Epithelial cell of esophagus (primary cell): ENCODE data around the gene MFSD12.
A peak's percentile ranks its signal among the peaks of the same experiment; 100 is the strongest.

Experiments
- DNase-seq: peaks from one replicate; pipeline ENCODE4 v3.0.0; 2010; ENCODE audit warnings: low read depth
- H3K4me3 ChIP-seq: 2 replicates; pipeline ENCODE4 v1.5.1; 2011; ENCODE audit warnings: mild to moderate bottlenecking, low read length, control low read depth
- TF ChIP-seq, protein P1 (sequence below): IDR thresholded peaks from 2 replicates; pipeline ENCODE4 v1.5.1; 2011; ENCODE audit warnings: low read depth, mild to moderate bottlenecking, low read length, control low read depth, inconsistent platforms; ENCODE audit not compliant: insufficient read depth; ENCODE audit errors: missing control alignments

MFSD12 gene

DNA sequence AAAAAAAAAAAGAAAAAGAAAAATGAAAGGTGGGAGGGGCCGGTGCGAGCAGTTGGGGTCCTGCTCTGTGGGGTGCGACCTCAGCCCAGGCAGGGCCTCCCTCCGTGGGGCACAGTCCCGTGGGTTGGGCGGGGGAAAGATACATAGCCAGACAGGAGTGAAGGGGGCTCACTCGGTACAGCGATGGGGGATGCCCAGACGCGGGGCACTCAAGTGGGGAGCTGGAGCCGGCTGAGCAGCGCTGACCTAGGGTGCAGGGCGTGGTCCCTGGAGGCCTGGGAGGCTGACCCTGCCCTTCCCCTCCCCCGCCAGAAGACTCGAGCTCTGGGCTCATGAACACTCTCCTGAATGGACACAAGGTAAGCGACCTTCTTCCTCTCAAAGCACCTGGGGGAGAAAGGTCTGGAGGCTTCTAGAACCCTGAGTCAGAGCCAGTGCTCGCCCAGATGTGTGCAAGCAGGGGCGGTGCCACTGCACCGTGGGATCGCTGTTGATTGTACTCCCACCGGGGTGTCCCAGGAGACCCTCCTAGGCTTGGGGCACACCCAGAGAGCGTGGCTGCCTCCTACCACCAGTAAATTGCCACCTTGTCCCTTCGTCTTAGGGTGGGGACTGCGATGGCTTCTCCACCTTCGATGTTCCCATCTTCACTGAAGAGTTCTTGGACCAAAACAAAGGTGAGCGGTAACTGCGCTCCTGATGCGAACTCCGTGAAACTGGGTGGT is 18.7 kb upstream of the MFSD12 start:
- TF ChIP-seq, protein P1, sequence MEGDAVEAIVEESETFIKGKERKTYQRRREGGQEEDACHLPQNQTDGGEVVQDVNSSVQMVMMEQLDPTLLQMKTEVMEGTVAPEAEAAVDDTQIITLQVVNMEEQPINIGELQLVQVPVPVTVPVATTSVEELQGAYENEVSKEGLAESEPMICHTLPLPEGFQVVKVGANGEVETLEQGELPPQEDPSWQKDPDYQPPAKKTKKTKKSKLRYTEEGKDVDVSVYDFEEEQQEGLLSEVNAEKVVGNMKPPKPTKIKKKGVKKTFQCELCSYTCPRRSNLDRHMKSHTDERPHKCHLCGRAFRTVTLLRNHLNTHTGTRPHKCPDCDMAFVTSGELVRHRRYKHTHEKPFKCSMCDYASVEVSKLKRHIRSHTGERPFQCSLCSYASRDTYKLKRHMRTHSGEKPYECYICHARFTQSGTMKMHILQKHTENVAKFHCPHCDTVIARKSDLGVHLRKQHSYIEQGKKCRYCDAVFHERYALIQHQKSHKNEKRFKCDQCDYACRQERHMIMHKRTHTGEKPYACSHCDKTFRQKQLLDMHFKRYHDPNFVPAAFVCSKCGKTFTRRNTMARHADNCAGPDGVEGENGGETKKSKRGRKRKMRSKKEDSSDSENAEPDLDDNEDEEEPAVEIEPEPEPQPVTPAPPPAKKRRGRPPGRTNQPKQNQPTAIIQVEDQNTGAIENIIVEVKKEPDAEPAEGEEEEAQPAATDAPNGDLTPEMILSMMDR = no peak
- no peak overlapping the region for H3K4me3 ChIP-seq
- DNase-seq = no peak

DNA sequence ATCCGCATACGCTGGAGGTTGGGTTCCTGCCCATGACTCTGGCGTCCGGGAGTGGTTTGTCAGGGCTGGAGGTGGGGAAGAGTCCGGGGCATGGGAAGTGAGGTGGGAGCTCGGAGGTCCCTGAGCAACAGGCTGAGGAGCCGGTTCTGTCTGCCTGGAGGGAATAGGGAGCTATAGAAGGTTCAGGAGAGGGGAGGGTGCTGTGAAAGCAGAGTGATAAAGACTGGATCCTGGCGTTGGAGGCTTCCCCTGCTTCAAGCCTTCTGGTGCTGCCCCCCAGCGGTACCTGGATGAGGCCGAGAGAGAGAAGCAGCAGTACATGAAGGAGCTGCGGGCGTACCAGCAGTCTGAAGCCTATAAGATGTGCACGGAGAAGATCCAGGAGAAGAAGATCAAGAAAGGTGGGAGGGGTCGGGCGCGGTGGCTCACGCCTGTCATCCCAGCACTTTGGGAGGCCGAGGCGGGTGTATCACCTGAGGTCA is 17.9 kb upstream of the MFSD12 start:
- no peak overlapping the region for H3K4me3 ChIP-seq
- peak; percentile 65 for DNase-seq
- TF ChIP-seq, protein P1 = peak; percentile 47

DNA sequence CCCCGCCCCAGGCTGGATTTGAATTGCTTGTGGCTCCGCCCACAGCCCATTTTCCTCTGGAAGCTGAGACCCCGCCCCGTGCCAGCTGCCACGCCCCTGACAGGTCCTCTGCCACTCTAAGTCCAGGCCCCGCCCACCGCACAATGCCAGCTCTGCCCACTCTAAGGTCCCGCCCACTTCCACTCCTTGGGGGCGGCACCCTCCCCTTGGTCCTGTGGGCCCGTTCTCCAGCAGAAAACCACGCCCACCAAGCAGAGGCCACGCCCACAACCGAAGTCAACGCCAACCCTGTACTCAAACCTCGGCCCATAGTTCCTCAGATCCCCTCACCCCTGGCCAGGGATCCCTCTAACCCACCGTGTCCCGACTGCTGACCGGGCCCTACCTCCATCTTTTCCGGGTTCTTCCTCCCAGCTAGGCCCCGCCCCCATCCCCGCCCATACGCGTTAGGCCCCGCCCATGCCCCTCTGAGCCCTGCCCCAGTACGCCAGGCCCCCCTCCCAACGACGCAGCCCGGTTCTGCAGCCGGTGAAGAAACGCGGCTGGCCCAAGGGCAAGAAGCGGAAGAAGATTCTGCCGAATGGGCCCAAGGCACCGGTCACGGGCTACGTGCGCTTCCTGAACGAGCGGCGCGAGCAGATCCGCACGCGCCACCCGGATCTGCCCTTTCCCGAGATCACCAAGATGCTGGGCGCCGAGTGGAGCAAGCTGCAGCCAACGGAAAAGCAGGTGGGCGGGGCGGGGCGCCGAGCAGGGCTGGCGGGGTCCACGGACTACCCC is 16.7 kb upstream of the MFSD12 start:
- TF ChIP-seq, protein P1 = no peak
- H3K4me3 ChIP-seq = peak overlapping the region; percentile 84
- peak; percentile 99 for DNase-seq

DNA sequence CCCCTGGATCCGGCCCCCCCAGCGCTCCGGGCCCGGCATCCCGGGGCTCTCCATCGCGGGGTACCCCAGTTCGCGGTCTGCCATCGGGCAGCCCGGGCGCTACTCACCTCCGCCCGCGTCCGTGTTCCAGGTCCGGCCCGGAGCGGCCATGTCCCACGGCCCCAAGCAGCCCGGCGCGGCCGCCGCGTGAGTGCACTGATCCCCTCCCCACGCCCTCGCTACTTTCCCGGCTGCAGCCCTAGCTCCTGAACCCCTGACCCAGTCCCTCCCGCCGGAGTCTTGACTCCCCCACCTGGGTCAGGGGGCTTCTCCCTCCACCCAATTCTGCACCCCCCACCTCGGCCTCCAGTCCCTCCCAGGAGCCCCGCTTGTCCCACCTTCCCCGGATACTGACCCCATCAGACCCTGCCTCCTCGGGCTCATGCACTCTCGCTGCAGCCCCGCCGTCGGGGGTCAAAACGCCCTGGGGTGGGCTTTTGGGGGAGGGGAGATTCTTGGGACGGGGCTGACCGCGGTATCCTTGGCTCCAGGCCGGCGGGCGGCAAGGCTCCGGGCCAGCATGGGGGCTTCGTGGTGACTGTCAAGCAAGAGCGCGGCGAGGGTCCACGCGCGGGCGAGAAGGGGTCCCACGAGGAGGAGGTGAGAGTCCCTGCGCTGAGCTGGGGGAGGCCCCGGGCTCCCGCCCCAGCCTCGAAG is 15.9 kb upstream of the MFSD12 start:
- TF ChIP-seq, protein P1 = no peak
- DNase-seq = no peak
- peak overlapping the region; percentile 84 for H3K4me3 ChIP-seq

DNA sequence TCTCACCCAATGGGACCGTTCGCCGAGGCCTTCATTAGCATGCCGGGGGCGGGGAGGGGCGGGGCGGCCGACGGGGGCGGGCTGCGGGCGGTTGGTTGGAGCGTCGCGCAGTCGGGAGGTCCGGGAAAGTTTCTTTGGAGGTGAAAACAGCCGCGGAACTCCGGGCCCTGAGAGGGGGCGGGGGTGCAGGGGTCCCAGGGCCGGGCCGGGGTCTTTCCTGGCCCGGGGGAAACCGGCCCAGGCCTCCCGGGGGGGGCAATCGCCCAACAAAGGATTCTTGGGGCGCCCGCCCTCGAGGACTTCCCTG is 15.4 kb upstream of the MFSD12 start, which contains the start of gene HMG20B:
TSS of gene HMG20B (plus strand) at position 90 of the 307 bp plus-strand sequence. CDS start 366 bp downstream, outside the sequence.
- peak within 1 kb of the TSS; percentile 84 for H3K4me3 ChIP-seq
- DNase-seq = no peak
- TF ChIP-seq, protein P1 = no peak

DNA sequence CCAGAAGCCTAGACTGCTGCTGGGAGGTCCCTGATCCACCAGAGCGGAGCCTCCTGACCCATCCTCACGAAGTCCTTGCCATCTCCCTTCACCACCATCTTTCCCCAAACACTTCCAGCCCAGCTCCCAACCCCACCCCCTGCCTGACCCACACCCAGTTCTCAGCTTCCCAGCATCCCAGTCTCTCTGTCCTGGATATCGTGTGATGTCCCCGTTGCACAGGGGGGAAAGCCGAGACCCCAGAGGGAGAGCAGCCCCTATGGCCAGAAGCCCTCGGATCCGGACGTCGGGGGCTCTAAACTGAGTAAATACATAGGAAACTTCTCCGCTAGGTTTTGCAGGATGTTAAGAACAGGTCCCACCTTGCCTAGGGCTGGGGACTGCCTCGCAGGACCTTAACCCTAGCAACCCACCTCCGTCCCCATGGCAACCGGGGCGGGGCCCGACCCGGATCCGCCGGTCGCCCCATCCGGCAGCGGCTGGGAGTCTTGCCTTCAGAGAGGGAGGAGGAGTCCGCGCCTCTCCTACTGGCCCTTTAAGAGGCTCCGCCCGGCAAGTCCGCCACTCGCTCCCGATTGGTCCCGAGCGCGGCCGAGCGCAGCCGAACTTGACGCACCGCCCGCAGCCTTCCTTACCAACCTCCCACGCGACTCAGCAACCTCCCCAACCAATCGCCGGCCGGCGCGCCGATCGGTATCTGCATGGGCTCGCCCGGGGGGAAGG is 14.9 kb upstream of the MFSD12 start:
- H3K4me3 ChIP-seq = peak overlapping the region; percentile 49
- TF ChIP-seq, protein P1 = no peak
- DNase-seq = peak; percentile 100
